IPS-NIHi7 (cell line): ENCODE measurements around the gene PDK2.

Experiments used
- DNase-seq: peaks from one replicate; pipeline ENCODE4 v3.0.0; 2012; ENCODE audit warnings: mixed read lengths; ENCODE audit errors: extremely low spot score

Gene PDK2

DNA sequence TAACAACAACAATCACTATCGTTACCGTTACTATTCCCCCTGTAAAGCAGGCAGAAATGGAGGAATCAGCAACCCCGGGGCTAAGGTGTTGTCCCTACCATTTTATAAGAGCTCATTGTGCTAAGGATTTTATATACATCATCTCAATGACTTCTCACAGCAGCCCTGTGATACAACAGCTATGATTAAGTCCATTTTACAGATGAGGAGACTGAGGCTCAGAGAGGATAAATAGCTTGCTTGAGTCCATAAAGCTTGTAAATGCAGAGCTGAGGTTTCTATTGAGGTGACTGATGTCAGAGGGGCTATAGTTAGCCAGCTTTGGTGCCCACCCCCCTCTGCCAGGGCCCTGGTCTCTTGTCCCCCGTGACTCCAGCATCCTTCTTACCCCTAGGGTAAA, 16.7 kb upstream of the PDK2 start:
- DNase-seq, result no peak

- peak; percentile 81 for DNase-seq
Measured at GRCh38 chr17:50079334-50080095, 15.6 kb upstream of the PDK2 start.

GRCh38 chr17:50080096-50080480, 15.1 kb upstream of the PDK2 start:
- no peak for DNase-seq

DNA sequence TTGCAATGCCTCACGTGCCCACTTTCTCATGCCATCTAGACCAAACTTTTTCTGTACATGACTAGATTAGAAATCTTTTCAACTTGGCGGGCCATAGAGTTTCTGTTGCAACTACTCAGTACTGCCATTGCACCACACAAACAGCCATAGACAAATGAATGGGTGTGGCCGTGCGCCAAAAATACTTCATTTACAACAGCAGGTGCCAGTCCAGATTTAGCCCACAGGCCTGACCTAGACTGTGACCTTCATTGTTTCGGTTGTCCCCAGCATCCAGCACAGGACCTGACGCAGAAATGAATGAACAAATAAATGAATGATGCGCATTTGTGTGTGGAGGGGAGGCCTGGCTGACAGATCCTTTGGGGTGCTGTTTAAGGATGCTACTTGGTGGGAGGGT, 14.3 kb upstream of the PDK2 start:
- no peak for DNase-seq

GRCh38 chr17:50081757-50082156, 13.4 kb upstream of the PDK2 start:
- DNase-seq, result no peak

- peak; percentile 92 for DNase-seq
Measured at GRCh38 chr17:50087246-50087911, 7.8 kb upstream of the PDK2 start.

- DNase-seq, result no peak
Measured at GRCh38 chr17:50087912-50088405, 7.2 kb upstream of the PDK2 start.

DNA sequence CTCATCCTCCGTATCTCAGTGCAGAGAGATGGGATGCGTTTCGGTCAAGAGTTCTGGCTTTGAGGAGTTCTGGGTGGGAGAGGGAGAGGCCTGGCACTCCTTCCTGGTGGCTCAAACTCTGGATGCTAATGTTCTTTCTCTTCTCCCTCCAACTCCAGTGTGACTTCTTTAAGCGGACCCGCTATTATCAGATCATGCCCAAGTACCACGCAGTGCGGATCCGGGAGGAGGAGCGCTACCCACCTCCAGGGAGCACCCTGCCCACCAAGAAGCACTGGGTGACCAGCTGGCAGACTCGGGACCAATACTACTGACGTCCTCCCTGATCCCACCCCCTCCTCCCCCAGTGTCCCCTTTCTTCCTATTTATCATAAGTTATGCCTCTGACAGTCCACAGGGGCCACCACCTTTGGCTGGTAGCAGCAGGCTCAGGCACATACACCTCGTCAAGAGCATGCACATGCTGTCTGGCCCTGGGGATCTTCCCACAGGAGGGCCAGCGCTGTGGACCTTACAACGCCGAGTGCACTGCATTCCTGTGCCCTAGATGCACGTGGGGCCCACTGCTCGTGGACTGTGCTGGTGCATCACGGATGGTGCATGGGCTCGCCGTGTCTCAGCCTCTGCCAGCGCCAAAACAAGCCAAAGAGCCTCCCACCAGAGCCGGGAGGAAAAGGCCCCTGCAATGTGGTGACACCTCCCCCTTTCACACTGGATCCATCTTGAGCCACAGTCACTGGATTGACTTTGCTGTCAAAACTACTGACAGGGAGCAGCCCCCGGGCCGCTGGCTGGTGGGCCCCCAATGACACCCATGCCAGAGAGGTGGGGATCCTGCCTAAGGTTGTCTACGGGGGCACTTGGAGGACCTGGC, 6.0 kb upstream of the PDK2 start:
- no peak for DNase-seq

- DNase-seq, result no peak
Measured at GRCh38 chr17:50090071-50090470, 5.1 kb upstream of the PDK2 start.

DNA sequence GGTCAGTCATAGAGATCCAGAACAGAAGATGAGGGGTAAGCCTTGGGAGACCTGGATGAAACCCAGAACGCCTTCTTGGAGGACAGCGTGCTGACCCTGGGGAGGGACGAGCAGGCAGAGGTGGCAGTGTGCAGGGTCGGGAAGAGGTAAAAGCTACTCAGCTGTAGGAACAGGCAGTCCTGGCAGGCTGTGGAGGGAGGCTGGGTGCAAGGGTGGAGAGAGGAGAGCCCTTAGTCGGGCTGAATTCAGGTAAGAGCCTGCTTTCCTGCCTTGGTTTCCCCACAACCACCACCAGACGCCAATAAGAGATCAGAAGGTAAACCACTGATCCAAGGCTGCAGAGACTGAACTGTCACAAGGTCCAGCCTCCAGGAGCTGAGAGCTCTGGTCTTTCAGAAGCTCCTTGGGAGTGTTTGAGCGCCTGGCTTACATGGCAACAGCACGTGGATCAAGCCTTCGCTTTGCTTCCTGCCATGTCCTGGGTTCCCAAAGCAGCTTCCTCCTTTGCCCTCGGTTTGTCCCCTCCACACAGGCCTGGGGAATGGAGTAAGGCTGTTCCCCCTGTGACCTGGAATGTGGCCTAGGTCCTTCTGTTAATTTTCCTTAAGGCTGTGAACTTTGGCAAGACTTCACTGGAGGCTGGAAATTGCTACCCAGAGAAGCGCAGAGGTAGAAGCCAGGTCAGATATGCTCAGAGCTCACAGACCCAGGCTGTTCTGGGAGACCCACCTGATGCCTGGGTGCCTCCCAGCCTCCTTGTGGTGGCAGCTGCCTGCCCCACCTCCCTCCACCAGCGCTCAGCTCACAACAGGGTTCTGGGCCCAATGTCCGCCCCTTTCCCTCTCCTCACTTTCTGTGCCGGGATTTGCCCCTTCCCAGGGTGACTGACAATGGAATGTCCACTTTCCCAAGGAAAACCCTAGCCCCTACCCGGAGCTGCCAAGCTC, 3.9 kb upstream of the PDK2 start:
- DNase-seq, result no peak

DNA sequence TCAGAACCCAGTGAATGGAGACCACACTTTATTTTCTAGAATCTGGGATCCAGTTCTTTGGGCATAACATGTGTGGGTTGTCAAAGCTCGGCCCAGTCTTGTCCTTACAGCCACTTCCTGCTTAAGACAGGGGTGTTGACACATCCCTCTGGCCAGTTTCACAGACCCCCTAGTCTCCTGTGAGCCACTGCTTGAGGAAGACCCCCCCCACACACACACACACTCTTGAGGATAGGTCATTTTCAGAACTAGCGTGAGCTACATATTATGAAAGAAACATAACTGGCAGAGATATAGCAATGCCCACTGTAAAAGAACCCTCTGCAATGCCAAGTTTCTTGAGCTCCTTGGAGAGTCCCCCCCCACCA, 3.2 kb upstream of the PDK2 start:
- no peak for DNase-seq

DNA sequence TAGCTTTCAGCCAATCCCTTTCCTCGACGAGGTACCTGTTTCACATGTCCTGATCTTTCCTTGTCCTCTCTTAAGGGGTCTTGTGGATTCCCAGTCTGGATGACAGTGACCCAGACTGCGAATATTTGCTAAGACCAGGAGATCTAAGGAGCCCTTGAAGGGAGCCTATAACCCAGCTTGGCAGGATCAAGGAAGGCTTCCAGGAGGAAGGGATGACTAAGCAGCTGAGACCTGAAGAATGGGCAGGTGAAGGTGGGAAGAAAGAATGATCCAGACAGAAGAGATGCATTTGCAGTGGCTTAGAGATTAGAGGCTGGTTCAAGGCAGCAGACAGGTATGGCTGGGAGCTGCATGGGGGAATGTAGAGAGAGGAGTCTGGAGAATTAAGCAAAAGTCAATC, 1.9 kb upstream of the PDK2 start:
- no peak for DNase-seq

- DNase-seq, result no peak
Measured at GRCh38 chr17:50093807-50094206, 1.3 kb upstream of the PDK2 start.

GRCh38 chr17:50094243-50094752, 853 bp upstream of the PDK2 start:
- peak; percentile 78 for DNase-seq

- peak; percentile 43 for DNase-seq
Measured at GRCh38 chr17:50095626-50096037, 481 bp downstream of the PDK2 start.

DNA sequence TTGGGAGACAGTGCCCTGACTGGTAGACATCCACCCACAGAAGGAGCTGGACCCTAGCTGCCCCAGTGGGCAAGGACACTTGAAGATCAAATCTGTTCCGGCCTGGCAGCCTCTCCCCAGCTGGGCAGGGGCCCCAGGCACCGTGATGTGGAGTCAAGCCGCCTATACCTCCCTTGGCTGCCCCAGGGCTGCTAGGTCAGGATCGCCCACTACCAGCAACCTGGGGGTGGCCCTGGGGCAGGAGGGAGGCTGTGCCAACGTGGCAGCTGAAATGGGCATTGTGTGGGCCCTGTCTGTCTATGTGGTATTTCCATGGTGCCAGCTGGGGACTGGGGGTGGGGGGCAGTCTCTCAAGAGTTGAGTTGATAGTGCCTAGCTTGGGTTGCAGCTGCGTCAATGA, 941 bp downstream of the PDK2 start:
- no peak for DNase-seq

- DNase-seq, result no peak
Measured at GRCh38 chr17:50096758-50097157, 1.6 kb downstream of the PDK2 start.

GRCh38 chr17:50097455-50097854, 2.3 kb downstream of the PDK2 start:
- DNase-seq, result no peak

- no peak for DNase-seq
Measured at GRCh38 chr17:50097926-50098325, 2.8 kb downstream of the PDK2 start.

- DNase-seq, result no peak
Measured at GRCh38 chr17:50098583-50098982, 3.4 kb downstream of the PDK2 start.

- DNase-seq, result no peak
Measured at GRCh38 chr17:50099003-50099402, 3.9 kb downstream of the PDK2 start.
